ENCODE measurements around the gene UBE2K. TPM values are rescaled to one million over a fixed set of nuclear protein-coding genes. Genes with fewer than 3 reads are reported as not detected.

UBE2K gene
- total and polyA plus RNA-seq, 2 of the 13 experiments (the other 11 are each of a cell fraction or from before 2014, with no cell fraction given): 36.2 to 81.0 TPM

GRCh38 chr4:39648213-39648612 is 49.7 kb upstream of the UBE2K start (continued):
- TF ChIP-seq RXRB (CRISPR knock-in tag; IDR thresholded peaks at IDR 0.05; ENCODE audit: borderline replicate concordance) (peak; percentile 42; the same call in 1 of the 2 replicates), FOXK1 (CRISPR knock-in tag; IDR thresholded peaks at IDR 0.05; ENCODE audit: borderline replicate concordance, low read depth) (0 out of 2 replicates have a peak, but pooled peaks have one; percentile 23), MIER3 (CRISPR knock-in tag; IDR thresholded peaks at IDR 0.05; ENCODE audit: borderline replicate concordance) (0 out of 2 replicates have a peak, but pooled peaks have one; percentile 49), BCL6 (CRISPR knock-in tag; IDR thresholded peaks at IDR 0.05) (peak; percentile 51), KDM3A (CRISPR knock-in tag; IDR thresholded peaks at IDR 0.05; ENCODE audit: low read depth) (no peak), NFYC (CRISPR knock-in tag; IDR thresholded peaks at IDR 0.05) (no peak), FOXA3 (CRISPR knock-in tag; IDR thresholded peaks at IDR 0.05) (peak; percentile 45; the same call in 1 of the 2 replicates), ZNF639 (CRISPR knock-in tag; conservative IDR thresholded peaks at IDR 0.05) (no peak), ZNF331 (CRISPR knock-in tag; IDR thresholded peaks at IDR 0.05) (0 out of 2 replicates have a peak, but pooled peaks have one; percentile 36), CBFB (CRISPR knock-in tag; IDR thresholded peaks at IDR 0.05) (no peak), HNF4A (CRISPR knock-in tag; IDR thresholded peaks at IDR 0.05) (peak; percentile 79), RAD51 (IDR thresholded peaks at IDR 0.05; ENCODE audit: borderline replicate concordance) (no peak), ZNF598 (CRISPR knock-in tag; IDR thresholded peaks at IDR 0.05; ENCODE audit: borderline replicate concordance) (no peak), TCF7L2 (IDR thresholded peaks at IDR 0.05; ENCODE audit: low read depth, low read length) (no peak), MLX (CRISPR knock-in tag; IDR thresholded peaks at IDR 0.05) (no peak), ZNF101 (CRISPR knock-in tag; IDR thresholded peaks at IDR 0.05; ENCODE audit: borderline replicate concordance, low read depth) (no peak), KIAA2018 (CRISPR knock-in tag; IDR thresholded peaks at IDR 0.05; ENCODE audit: borderline replicate concordance) (no peak), RNF219 (CRISPR knock-in tag; IDR thresholded peaks at IDR 0.05) (no peak), KDM2A (CRISPR knock-in tag; IDR thresholded peaks at IDR 0.05; ENCODE audit: borderline replicate concordance, low read depth) (no peak), SNAI1 (CRISPR knock-in tag; IDR thresholded peaks at IDR 0.05; ENCODE audit: borderline replicate concordance) (no peak)

All from HepG2 (cell line).